AG08395 (cell line): ENCODE results near the gene SMYD3.

Source experiments
- DNase-seq: peaks from one replicate; pipeline ENCODE4 v3.0.0; 2012; ENCODE audit warnings: mixed read lengths, low spot score

The SMYD3 gene

GRCh38 chr1:245906207-245906606, 600.9 kb downstream of the SMYD3 start:
- DNase-seq = no peak

- DNase-seq = no peak
These were observed 603.2 kb downstream of the SMYD3 start for GRCh38 chr1:245903851-245904250.

- DNase-seq = no peak
These were observed 605.5 kb downstream of the SMYD3 start for GRCh38 chr1:245901565-245901964.

- no peak for DNase-seq
These were observed 606.0 kb downstream of the SMYD3 start for GRCh38 chr1:245901037-245901436.

- no peak for DNase-seq
These were observed 608.5 kb downstream of the SMYD3 start for GRCh38 chr1:245898581-245898980.

- DNase-seq = no peak
These were observed 610.8 kb downstream of the SMYD3 start for GRCh38 chr1:245896258-245896657.

- DNase-seq = no peak
These were observed 611.6 kb downstream of the SMYD3 start for GRCh38 chr1:245895455-245895959.

GRCh38 chr1:245894843-245895242, 612.2 kb downstream of the SMYD3 start:
- no peak for DNase-seq

- DNase-seq = no peak
These were observed 614.1 kb downstream of the SMYD3 start for GRCh38 chr1:245893025-245893424.

GRCh38 chr1:245888809-245889208, 618.3 kb downstream of the SMYD3 start:
- DNase-seq = peak; percentile 10

- DNase-seq = no peak
These were observed 619.2 kb downstream of the SMYD3 start for GRCh38 chr1:245887829-245888228.

GRCh38 chr1:245881767-245882391, 625.2 kb downstream of the SMYD3 start:
- DNase-seq = no peak

- peak; percentile 72 for DNase-seq
These were observed 626.2 kb downstream of the SMYD3 start for GRCh38 chr1:245880754-245881403.

GRCh38 chr1:245879091-245879490, 628.0 kb downstream of the SMYD3 start:
- DNase-seq = no peak

GRCh38 chr1:245878585-245878984, 628.5 kb downstream of the SMYD3 start:
- DNase-seq = no peak

- DNase-seq = no peak
These were observed 629.1 kb downstream of the SMYD3 start for GRCh38 chr1:245877976-245878375.

- DNase-seq = no peak
These were observed 630.5 kb downstream of the SMYD3 start for GRCh38 chr1:245876586-245876985.

- no peak for DNase-seq
These were observed 631.4 kb downstream of the SMYD3 start for GRCh38 chr1:245875581-245876261.

GRCh38 chr1:245874942-245875580, 632.0 kb downstream of the SMYD3 start:
- peak; percentile 80 for DNase-seq

GRCh38 chr1:245873883-245874671, 633.0 kb downstream of the SMYD3 start:
- no peak for DNase-seq

GRCh38 chr1:245873068-245873467, 634.0 kb downstream of the SMYD3 start:
- DNase-seq = no peak

GRCh38 chr1:245872475-245872874, 634.6 kb downstream of the SMYD3 start:
- DNase-seq = no peak
